ENCODE data around the gene POLK.
"Not testable (repeated sequence)": the region's sequence is repeated elsewhere in the genome, so short reads cannot be mapped to it uniquely, and the experiment has no call there.

Gene POLK

DNA sequence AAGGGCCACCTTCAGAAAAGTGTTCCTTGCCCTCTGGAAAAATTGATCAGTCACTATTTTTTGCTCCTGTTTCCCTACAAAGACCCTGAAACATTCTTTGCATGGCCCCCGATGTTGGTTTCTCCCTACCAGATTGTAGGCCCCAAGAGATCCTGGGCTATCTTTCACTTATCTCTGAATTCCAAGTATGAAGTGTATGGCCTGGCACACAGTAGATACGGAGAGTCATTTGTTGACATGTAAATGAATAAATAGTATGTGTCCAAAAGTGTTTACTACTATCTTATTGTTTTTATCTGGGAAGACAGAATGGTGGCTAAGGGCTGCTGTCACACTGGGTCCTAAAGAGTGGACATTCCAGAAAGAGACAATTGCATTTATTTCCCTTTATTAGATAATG lies 92.1 kb downstream of the POLK start:
- Histone ChIP-seq H3K4me3 (ENCODE audit: control insufficient read depth in 1 of 7, extremely low read depth in 1 of 7, insufficient read depth in 4 of 7, low read depth in 2 of 7, low read length in 6 of 7) (no peak overlapping the region), H3K9me3 (ENCODE audit: control extremely low read depth in 1 of 5, control insufficient read depth in 4 of 5, insufficient read depth in 2 of 5, low read depth in 1 of 5, low read length in 4 of 5) (no peaks in the 10 kb centered on the region), H3K36me3 (ENCODE audit: control insufficient read depth in 4 of 4, insufficient read depth in 4 of 4, low read length in 3 of 4) (peaks cover 3 to 7% (median 6%) of the 10 kb centered on the region in 4 experiments), H3K27me3 (replicated peaks in 2 of 5; ENCODE audit: control insufficient read depth in 4 of 5, insufficient read depth in 5 of 5, low read length in 4 of 5) (no peaks in the 10 kb centered on the region), H3K4me1 (ENCODE audit: control extremely low read depth in 1 of 4, control insufficient read depth in 4 of 4, insufficient read depth in 4 of 4, low read length in 3 of 4) (peaks cover 4 to 14% (median 6%) of the 10 kb centered on the region in 4 experiments), H3K27ac (ENCODE audit: insufficient read depth in 1 of 2, low read depth in 1 of 2, low read length in 2 of 2, poor library complexity in 1 of 2, severe bottlenecking in 2 of 2) (no peak overlapping the region)
- CTCF ChIA-PET = interaction anchor here (0.6 kb wide), 1 partner anchor 19 kb away, joined by 3 read pairs; no protein-coding TSS in a partner anchor
- no peak for DNase-seq
- POLR2A ChIA-PET = no interaction called here
- WGBS (ENCODE audit: insufficient coverage) = 71% methylated on average over 1 of the region's 2 CpGs

DNA sequence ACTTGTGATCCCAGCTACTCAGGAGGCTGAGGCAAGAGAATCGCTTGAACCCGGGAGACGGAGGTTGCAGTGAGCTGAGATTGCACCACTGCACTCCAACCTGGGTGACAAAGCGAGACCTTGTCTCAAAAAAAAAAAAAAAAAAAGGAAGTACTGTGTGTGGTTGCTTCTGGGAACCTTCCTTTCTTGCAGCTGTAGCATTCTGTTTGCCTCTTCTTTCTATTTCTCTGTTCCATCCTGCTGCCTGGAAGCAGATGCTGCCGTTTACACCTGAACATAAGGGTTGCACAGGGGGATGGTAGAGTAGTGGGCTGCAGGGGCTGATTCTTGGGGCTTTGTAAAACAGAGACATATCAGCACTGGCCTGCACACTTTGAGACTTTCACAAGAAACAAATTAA lies 95.7 kb downstream of the POLK start:
- peaks cover 3 to 14% (median 10%) of the 10 kb centered on the region in 4 experiments for H3K4me1 ChIP-seq (ENCODE audit: control extremely low read depth in 1 of 4, control insufficient read depth in 4 of 4, insufficient read depth in 4 of 4, low read length in 3 of 4)
- peak in 2 of 3 donors; percentile 58 to 68 for DNase-seq
- H3K9me3 ChIP-seq (ENCODE audit: control extremely low read depth in 1 of 5, control insufficient read depth in 4 of 5, insufficient read depth in 2 of 5, low read depth in 1 of 5, low read length in 4 of 5); H3K4me3 ChIP-seq (ENCODE audit: control insufficient read depth in 1 of 7, extremely low read depth in 1 of 7, insufficient read depth in 4 of 7, low read depth in 2 of 7, low read length in 6 of 7); H3K27ac ChIP-seq (ENCODE audit: insufficient read depth in 1 of 2, low read depth in 1 of 2, low read length in 2 of 2, poor library complexity in 1 of 2, severe bottlenecking in 2 of 2); POLR2A ChIA-PET; H3K36me3 ChIP-seq (ENCODE audit: control insufficient read depth in 4 of 4, insufficient read depth in 4 of 4, low read length in 3 of 4): not testable (repeated sequence)
- 89% methylated on average over 3 of the region's 5 CpGs for WGBS (ENCODE audit: insufficient coverage)
- CTCF ChIA-PET = interaction anchor here (1.0 to 1.2 kb wide), 3 partner anchors 9 to 12 kb away, joined by 3 to 4 read pairs (median 3); no protein-coding TSS in a partner anchor
- H3K27me3 ChIP-seq (replicated peaks in 2 of 5; ENCODE audit: control insufficient read depth in 4 of 5, insufficient read depth in 5 of 5, low read length in 4 of 5) = peaks cover 0 to 13% (median 6%) of the 10 kb centered on the region in 5 experiments

DNA sequence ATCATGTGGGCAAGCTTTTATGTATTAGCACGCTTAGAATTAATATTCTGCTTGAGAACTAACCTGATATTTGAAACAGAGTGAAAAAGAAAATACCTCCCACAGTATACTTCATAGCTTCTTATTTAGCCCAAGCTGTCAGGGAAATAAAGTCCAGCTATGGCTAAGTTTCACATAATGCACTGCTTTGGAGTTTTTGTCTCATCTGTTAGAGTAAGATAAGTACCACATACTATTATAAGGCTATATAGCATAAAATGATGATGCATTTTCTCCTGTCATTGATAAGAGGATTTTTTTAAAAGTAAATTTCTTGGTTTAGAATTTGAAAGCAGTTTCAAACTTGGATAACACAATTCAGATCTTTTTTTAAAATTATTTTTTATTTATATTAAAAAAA lies 97.2 kb downstream of the POLK start:
- no CpG with 5 or more reads among the region's 1 CpG for WGBS (ENCODE audit: insufficient coverage)
- no peak overlapping the region for H3K27ac ChIP-seq (ENCODE audit: insufficient read depth in 1 of 2, low read depth in 1 of 2, low read length in 2 of 2, poor library complexity in 1 of 2, severe bottlenecking in 2 of 2)
- no peaks in the 10 kb centered on the region for H3K9me3 ChIP-seq (ENCODE audit: control extremely low read depth in 1 of 5, control insufficient read depth in 4 of 5, insufficient read depth in 2 of 5, low read depth in 1 of 5, low read length in 4 of 5)
- H3K27me3 ChIP-seq (replicated peaks in 2 of 5; ENCODE audit: control insufficient read depth in 4 of 5, insufficient read depth in 5 of 5, low read length in 4 of 5) = peaks cover 0 to 21% (median 13%) of the 10 kb centered on the region in 5 experiments
- ChIA-PET POLR2A (no interaction called here), CTCF (interaction anchor here (0.7 kb wide), 1 partner anchor 22 kb away, joined by 3 read pairs; no protein-coding TSS in a partner anchor)
- peak in 1 of 3 donors; percentile 36 for DNase-seq
- H3K4me1 ChIP-seq (ENCODE audit: control extremely low read depth in 1 of 4, control insufficient read depth in 4 of 4, insufficient read depth in 4 of 4, low read length in 3 of 4) = peaks cover 3 to 14% (median 10%) of the 10 kb centered on the region in 4 experiments
- peaks cover 0 to 2% (median 0%) of the 10 kb centered on the region in 4 experiments for H3K36me3 ChIP-seq (ENCODE audit: control insufficient read depth in 4 of 4, insufficient read depth in 4 of 4, low read length in 3 of 4)
- H3K4me3 ChIP-seq (ENCODE audit: control insufficient read depth in 1 of 7, extremely low read depth in 1 of 7, insufficient read depth in 4 of 7, low read depth in 2 of 7, low read length in 6 of 7) = no peak overlapping the region

DNA sequence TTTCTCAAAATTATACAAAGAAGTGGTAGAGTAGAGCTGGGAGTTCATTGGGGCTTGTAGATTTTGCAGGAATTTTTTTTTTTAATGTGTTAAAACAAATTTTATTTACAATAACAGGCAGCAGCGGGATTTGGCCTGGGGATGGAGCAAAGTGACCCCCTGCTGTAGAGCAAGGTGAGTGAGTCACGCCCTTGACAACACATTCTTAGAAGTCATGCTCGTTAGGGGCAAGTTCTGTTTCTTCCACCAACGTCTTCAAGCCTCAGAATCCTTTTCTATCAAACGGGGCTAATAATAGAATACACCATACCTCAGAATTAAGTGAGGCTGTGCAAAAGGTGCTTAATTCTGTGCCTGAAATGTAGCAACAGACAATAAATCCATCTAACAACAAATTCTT lies 98.5 kb downstream of the POLK start:
- H3K36me3 ChIP-seq (ENCODE audit: control insufficient read depth in 4 of 4, insufficient read depth in 4 of 4, low read length in 3 of 4) = no peaks in the 10 kb centered on the region

GRCh38 chr5:75610859-75611310 lies 99.2 kb downstream of the POLK start:
- POLR2A ChIA-PET; H3K36me3 ChIP-seq (ENCODE audit: control insufficient read depth in 4 of 4, insufficient read depth in 4 of 4, low read length in 3 of 4); H3K27ac ChIP-seq (ENCODE audit: insufficient read depth in 1 of 2, low read depth in 1 of 2, low read length in 2 of 2, poor library complexity in 1 of 2, severe bottlenecking in 2 of 2); CTCF ChIA-PET; H3K9me3 ChIP-seq (ENCODE audit: control extremely low read depth in 1 of 5, control insufficient read depth in 4 of 5, insufficient read depth in 2 of 5, low read depth in 1 of 5, low read length in 4 of 5): not testable (repeated sequence)
- WGBS (ENCODE audit: insufficient coverage) = 18% methylated on average over 5 of the region's 11 CpGs
- peaks cover 0 to 26% (median 13%) of the 10 kb centered on the region in 5 experiments for H3K27me3 ChIP-seq (replicated peaks in 2 of 5; ENCODE audit: control insufficient read depth in 4 of 5, insufficient read depth in 5 of 5, low read length in 4 of 5)
- DNase-seq = peak in 2 of 3 donors; percentile 30 to 49
- H3K4me1 ChIP-seq (ENCODE audit: control extremely low read depth in 1 of 4, control insufficient read depth in 4 of 4, insufficient read depth in 4 of 4, low read length in 3 of 4) = peaks cover 3 to 14% (median 10%) of the 10 kb centered on the region in 4 experiments
- H3K4me3 ChIP-seq (ENCODE audit: control insufficient read depth in 1 of 7, extremely low read depth in 1 of 7, insufficient read depth in 4 of 7, low read depth in 2 of 7, low read length in 6 of 7) = peak overlapping the region in 5 of 7 experiments; percentile 46 to 76 (median 72)

More for the DNA sequence above, 98.5 kb downstream of the POLK start:
- no peak overlapping the region for H3K4me3 ChIP-seq (ENCODE audit: control insufficient read depth in 1 of 7, extremely low read depth in 1 of 7, insufficient read depth in 4 of 7, low read depth in 2 of 7, low read length in 6 of 7)
- H3K4me1 ChIP-seq (ENCODE audit: control extremely low read depth in 1 of 4, control insufficient read depth in 4 of 4, insufficient read depth in 4 of 4, low read length in 3 of 4) = peaks cover 3 to 14% (median 10%) of the 10 kb centered on the region in 4 experiments
- H3K9me3 ChIP-seq (ENCODE audit: control extremely low read depth in 1 of 5, control insufficient read depth in 4 of 5, insufficient read depth in 2 of 5, low read depth in 1 of 5, low read length in 4 of 5) = no peaks in the 10 kb centered on the region
- POLR2A ChIA-PET = no interaction called here
- DNase-seq = no peak
- H3K27ac ChIP-seq (ENCODE audit: insufficient read depth in 1 of 2, low read depth in 1 of 2, low read length in 2 of 2, poor library complexity in 1 of 2, severe bottlenecking in 2 of 2) = no peak overlapping the region
- 100% methylated on average over 2 of the region's 5 CpGs for WGBS (ENCODE audit: insufficient coverage)
- peaks cover 0 to 26% (median 13%) of the 10 kb centered on the region in 5 experiments for H3K27me3 ChIP-seq (replicated peaks in 2 of 5; ENCODE audit: control insufficient read depth in 4 of 5, insufficient read depth in 5 of 5, low read length in 4 of 5)
- CTCF ChIA-PET = interaction anchor here (0.6 kb wide), 1 partner anchor 31 kb away, joined by 3 read pairs; no protein-coding TSS in a partner anchor

DNA sequence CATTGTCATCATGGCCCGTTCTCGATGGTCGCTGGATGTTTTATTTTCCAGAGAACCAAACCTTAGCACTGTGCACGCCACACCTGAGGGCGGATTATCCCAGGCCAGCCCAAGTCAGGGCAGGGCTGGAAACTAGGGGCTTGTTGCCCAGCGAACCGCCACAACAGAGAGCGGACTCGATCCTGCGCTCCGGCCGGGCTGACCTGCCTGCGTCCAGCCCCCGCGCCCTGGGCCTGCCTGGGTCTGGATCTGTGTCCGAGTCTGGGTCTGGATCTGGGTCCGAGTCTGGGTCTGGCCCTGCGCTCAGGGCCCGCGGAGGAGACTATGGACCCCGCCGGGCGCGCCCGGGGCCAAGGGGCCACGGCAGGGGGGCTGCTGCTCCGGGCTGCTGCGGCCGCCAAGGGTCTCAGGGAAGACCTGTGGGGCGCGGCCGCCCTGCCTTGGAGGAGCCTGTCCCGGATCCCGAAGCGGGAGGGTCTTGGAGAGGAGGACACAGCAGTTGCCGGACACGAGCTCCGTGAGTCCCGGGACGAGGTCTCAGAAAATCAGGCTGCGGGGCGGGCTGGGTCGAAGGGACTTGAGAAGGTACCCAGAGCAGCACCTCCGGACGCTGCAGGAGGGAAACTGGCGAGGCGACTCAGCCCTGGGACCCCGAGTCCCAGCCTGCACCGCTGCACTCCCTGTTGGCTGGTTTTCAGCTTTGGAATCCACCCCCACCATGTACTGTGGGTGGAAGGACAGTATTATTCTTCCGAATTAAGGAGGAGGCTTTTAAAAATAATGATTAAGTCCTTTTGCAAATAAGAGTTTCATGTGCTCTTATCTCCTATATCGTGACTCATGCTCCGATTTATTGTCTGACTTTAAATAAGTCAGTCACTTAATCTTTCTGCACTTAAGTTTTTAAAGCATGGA lies 99.9 kb downstream of the POLK start, which contains the start of gene ANKDD1B:
Gene ANKDD1B, plus strand, starts transcription at position 143 of the 915 bp plus-strand sequence. Its CDS starts 182 bp downstream, at position 325.
- WGBS (ENCODE audit: insufficient coverage) = under 1% methylated on average over 44 of the region's 52 CpGs
- Histone ChIP-seq H3K27me3 (replicated peaks in 2 of 5; ENCODE audit: control insufficient read depth in 4 of 5, insufficient read depth in 5 of 5, low read length in 4 of 5) (peaks cover 0 to 26% (median 13%) of the 10 kb centered on the region in 5 experiments), H3K4me1 (ENCODE audit: control extremely low read depth in 1 of 4, control insufficient read depth in 4 of 4, insufficient read depth in 4 of 4, low read length in 3 of 4) (peaks cover 3 to 14% (median 10%) of the 10 kb centered on the region in 4 experiments), H3K4me3 (ENCODE audit: control insufficient read depth in 1 of 7, extremely low read depth in 1 of 7, insufficient read depth in 4 of 7, low read depth in 2 of 7, low read length in 6 of 7) (peak within 1 kb of the TSS in 6 of 7 experiments; percentile 46 to 76 (median 65)), H3K27ac (ENCODE audit: insufficient read depth in 1 of 2, low read depth in 1 of 2, low read length in 2 of 2, poor library complexity in 1 of 2, severe bottlenecking in 2 of 2) (no peak within 1 kb of the TSS), H3K9me3 (ENCODE audit: control extremely low read depth in 1 of 5, control insufficient read depth in 4 of 5, insufficient read depth in 2 of 5, low read depth in 1 of 5, low read length in 4 of 5) (no peaks in the 10 kb centered on the region), H3K36me3 (ENCODE audit: control insufficient read depth in 4 of 4, insufficient read depth in 4 of 4, low read length in 3 of 4) (no peaks in the 10 kb centered on the region)
- ChIA-PET CTCF (no interaction called here), POLR2A (interaction anchor here (0.6 kb wide), 1 partner anchor 74 kb away, joined by 3 read pairs; no protein-coding TSS in a partner anchor)
- peak in 2 of 3 donors; percentile 29 to 58 for DNase-seq

All from common myeloid progenitor, CD34-positive (primary cell).